C4-2B (cell line): ENCODE results near the gene SEMA3D.

ENCODE experiments used
- H3K27ac ChIP-seq: fragments of 450-650 bp; 2 replicates; pipeline ENCODE4 v1.5.1; 2017
- ZFX ChIP-seq: fragments of 450-650 bp; IDR thresholded peaks from 2 replicates; pipeline ENCODE4 v1.6.1; 2017
- TF ChIP-seq, protein P1 (sequence below): fragments of 450-650 bp; conservative IDR thresholded peaks from 2 replicates; pipeline ENCODE4 v1.5.1; 2017; ENCODE audit warnings: mild to moderate bottlenecking

SEMA3D gene

DNA sequence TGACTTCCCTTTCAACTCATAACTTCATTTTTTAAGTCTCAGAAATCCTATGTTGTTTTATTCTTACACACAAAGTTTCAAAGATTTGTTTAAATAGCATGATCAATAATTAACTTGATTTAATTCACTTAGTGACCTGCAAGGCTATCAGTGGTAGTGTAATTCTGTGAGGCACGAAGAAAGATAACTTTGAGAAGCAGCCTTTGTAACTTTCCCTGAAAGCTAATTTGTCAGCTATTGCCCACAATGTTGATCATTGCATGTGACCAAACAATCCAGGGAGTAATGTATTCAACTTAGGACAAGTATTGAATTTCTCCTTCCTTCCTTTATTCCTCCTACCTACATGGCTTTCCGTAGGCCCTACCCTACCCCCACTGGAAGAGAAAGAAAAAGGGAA, 111.0 kb downstream of the SEMA3D start:
- no peak for TF ChIP-seq ZFX
- no peak overlapping the region for H3K27ac ChIP-seq

DNA sequence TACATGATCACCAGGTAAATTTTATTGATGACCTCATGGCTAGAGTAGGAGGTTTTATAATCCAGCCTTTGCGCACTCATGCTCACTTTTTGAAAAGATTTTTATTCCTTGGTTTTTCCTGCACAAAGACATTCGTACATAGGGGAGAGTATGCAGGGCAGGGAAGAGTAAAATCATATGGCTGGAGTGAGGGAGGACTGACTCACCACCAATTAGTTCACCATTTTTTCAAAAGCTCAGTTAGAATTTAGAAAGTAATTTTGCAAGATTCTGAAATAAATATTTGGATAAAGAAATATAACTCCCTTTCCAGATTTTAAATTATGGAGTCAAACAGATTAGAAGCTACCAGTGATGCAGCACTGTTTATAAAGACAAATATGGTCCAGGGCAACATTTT, 111.9 kb downstream of the SEMA3D start:
- no peak overlapping the region for H3K27ac ChIP-seq
- TF ChIP-seq ZFX, result no peak
- TF ChIP-seq, protein P1, sequence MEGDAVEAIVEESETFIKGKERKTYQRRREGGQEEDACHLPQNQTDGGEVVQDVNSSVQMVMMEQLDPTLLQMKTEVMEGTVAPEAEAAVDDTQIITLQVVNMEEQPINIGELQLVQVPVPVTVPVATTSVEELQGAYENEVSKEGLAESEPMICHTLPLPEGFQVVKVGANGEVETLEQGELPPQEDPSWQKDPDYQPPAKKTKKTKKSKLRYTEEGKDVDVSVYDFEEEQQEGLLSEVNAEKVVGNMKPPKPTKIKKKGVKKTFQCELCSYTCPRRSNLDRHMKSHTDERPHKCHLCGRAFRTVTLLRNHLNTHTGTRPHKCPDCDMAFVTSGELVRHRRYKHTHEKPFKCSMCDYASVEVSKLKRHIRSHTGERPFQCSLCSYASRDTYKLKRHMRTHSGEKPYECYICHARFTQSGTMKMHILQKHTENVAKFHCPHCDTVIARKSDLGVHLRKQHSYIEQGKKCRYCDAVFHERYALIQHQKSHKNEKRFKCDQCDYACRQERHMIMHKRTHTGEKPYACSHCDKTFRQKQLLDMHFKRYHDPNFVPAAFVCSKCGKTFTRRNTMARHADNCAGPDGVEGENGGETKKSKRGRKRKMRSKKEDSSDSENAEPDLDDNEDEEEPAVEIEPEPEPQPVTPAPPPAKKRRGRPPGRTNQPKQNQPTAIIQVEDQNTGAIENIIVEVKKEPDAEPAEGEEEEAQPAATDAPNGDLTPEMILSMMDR, result no peak

- TF ChIP-seq ZFX, result no peak
- TF ChIP-seq, protein P1, result no peak
- no peak overlapping the region for H3K27ac ChIP-seq
These were observed 112.8 kb downstream of the SEMA3D start for GRCh38 chr7:85074016-85074415.

DNA sequence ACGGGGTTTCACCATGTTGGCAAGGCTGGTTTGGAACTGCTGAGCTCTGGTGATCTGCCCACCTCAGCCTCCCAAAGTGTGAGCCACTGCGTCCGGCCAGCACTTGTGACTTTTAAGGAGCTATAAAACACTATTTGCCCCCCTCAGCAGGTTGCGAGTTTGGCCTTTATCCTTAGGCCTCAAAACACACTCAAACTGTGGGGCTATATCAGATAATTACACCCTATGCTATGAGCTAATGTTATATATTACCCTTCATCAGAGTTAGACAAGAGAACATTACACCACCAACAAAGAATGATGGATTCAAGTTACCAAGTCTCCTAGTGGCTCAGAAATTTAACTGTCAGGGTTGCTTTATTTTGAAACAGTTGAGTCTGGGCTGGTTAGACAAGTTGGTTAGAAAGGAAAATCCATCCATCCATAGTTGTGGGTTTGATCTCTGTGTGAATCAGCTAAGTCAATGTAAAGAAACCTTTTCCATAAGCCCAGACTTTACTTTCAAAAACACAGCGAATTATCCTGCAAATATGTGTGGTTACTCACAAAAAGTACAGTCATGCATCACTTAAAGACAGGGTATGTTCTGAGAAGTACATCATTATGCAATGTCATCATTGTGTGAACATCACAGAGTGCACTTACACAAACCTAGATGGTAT, 115.8 kb downstream of the SEMA3D start:
- TF ChIP-seq, protein P1, result no peak
- no peak for TF ChIP-seq ZFX
- H3K27ac ChIP-seq, result no peak overlapping the region

- H3K27ac ChIP-seq, result no peak overlapping the region
- TF ChIP-seq ZFX, result no peak
- TF ChIP-seq, protein P1, result no peak
These were observed 118.1 kb downstream of the SEMA3D start for GRCh38 chr7:85068799-85069198.

DNA sequence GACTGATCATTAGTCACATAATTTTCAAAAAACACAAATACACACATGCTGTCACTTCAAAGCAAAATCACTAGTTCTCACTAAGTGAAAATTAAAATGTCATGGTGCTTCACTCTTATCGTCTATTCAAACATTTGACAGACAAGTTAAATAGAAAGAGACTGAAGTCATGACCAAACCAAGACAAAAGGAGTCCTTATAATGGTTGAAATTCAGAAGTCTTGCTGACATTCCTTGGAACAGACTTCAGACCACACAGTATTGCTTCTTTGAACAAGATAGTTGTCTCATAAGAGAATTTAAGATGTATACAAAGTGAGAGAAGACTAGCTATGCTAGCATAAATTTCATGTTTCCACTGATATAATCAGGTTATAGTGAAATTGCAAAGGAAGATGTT, 119.5 kb downstream of the SEMA3D start:
- TF ChIP-seq ZFX, result no peak
- TF ChIP-seq, protein P1, result no peak
- no peak overlapping the region for H3K27ac ChIP-seq

DNA sequence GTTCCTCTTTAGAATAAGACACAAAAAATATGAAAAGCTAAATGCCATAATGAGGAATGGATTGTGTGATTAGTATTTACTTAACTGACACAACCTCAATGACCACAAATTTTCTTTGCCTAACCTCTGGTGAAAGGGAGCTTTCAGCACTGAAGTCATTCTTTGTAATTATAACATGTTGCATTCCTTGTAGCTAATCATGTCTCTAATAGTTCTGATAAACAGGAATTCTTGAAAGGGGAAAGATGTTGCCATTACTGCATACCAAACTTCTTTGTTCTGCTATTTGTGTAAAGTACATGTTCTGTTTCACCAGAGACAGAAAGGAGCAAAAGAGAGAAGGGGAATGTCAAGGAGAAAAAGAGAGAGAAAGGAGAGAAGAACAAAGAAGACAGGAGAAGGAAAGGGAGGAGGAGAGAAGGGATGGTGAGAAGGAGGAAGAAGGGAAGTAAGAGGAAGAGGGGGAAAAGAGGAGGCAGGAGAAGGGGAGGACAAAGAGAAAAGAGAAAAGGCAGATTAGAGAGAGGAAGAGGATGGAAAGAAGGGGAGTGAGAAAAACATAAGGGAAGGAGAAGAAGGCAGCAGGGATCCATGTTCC, 120.9 kb downstream of the SEMA3D start:
- no peak overlapping the region for H3K27ac ChIP-seq

More for the DNA sequence above, 120.9 kb downstream of the SEMA3D start:
- no peak for TF ChIP-seq ZFX
- TF ChIP-seq, protein P1, result no peak
